Lung (tissue), 12 donors: Measurements from ENCODE around the gene ARMS2. TPM values are rescaled to one million over a fixed set of nuclear protein-coding genes. Genes with fewer than 3 reads are reported as not detected.

Experiments
- ATAC-seq: fragments of 200-7000 bp; cut with Tn5 transposase; one replicate; pipeline ENCODE4 v1.9.1; 2020; ENCODE audit warnings: moderate number of reproducible peaks; ENCODE audit not compliant: insufficient read depth, low FRiP score
- DNase-seq, 3 donors: peaks; one replicate each; pipeline ENCODE4 v3.0.0-alpha.2; 2013 to 2017
- H3K27ac ChIP-seq, 2 donors: one replicate each; pipeline ENCODE4 v1.5.1; 2013; ENCODE audit warnings: mild to moderate bottlenecking in 2 of 2, moderate library complexity in 2 of 2, control low read depth in 1 of 2, inconsistent platforms in 1 of 2, low read depth in 1 of 2, low read length in 1 of 2
- H3K27me3 ChIP-seq, 3 donors: one replicate each; pipeline ENCODE4 v1.5.1; 2013; ENCODE audit warnings: low read length in 2 of 3; ENCODE audit not compliant: control insufficient read depth in 3 of 3, insufficient read depth in 3 of 3
- H3K36me3 ChIP-seq, 4 donors: one replicate each; pipeline ENCODE4 v1.5.1; 2013; ENCODE audit warnings: low read length in 4 of 4, mild to moderate bottlenecking in 1 of 4, moderate library complexity in 1 of 4; ENCODE audit not compliant: control insufficient read depth in 4 of 4, insufficient read depth in 4 of 4
- H3K4me1 ChIP-seq, 5 donors: one replicate each; pipeline ENCODE4 v1.5.1; 2013; ENCODE audit warnings: low read length in 5 of 5, mild to moderate bottlenecking in 2 of 5, moderate library complexity in 1 of 5; ENCODE audit not compliant: control insufficient read depth in 5 of 5, insufficient read depth in 5 of 5
- H3K4me3 ChIP-seq: one replicate; pipeline ENCODE4 v1.5.1; 2013; ENCODE audit warnings: mild to moderate bottlenecking, control low read depth, moderate library complexity
- H3K9ac ChIP-seq, 2 donors: one replicate each; pipeline ENCODE4 v1.5.1; 2013; ENCODE audit warnings: low read length in 2 of 2, control low read depth in 1 of 2; ENCODE audit not compliant: insufficient read depth in 1 of 2
- H3K9me3 ChIP-seq, 4 donors: one replicate each; pipeline ENCODE4 v1.5.1; 2013; ENCODE audit warnings: low read length in 3 of 4, mild to moderate bottlenecking in 1 of 4, moderate library complexity in 1 of 4; ENCODE audit not compliant: control insufficient read depth in 4 of 4, insufficient read depth in 3 of 4
- CTCF ChIP-seq: IDR thresholded peaks from 2 replicates; pipeline ENCODE4 v1.5.1; 2012; ENCODE audit warnings: mild to moderate bottlenecking; ENCODE audit errors: control extremely low read depth, extremely low read depth
- WGBS, 2 donors: extraction: QIAGEN DNeasy Blood & Tissue Kit; methylation state at CpG; one replicate each; pipeline ENCODE4 v1.1.7; 2013; 5-methylcytosine and 5-hydroxymethylcytosine counted together
- polyA plus RNA-seq, 2 donors: library from polyadenylated mRNA; stranded (reverse); fragments of 200-250 nt; gene quantifications; one replicate each; pipeline ENCODE4 v1.2.1, GENCODE V29; 2013
- total RNA-seq, 2 donors: library from RNA; depleted of rRNA in 1 of 2; stranded (reverse); fragments of >200 nt in 1 of 2; gene quantifications; one replicate each; pipeline ENCODE4 v1.2.1, GENCODE V29; 2014 to 2021
- donor health status: control.
- donor health status: control.
- donor health status: Bipolar disorder and iron deficiency.
- donor health status: healthy.
- donor health status: DM: yes; HTN: yes; CAD: no.

The ARMS2 gene
- total and polyA plus RNA-seq, 4 donors: not detected

GRCh38 chr10:122503012-122503411 lies 48.6 kb downstream of the ARMS2 start:
- H3K9me3 ChIP-seq: no peaks in the 10 kb centered on the region
- no peak overlapping the region for H3K9ac ChIP-seq
- no peak for TF ChIP-seq CTCF
- no peak for ATAC-seq
- H3K4me1 ChIP-seq: peaks cover 0 to 22% (median 7%) of the 10 kb centered on the region in 5 donors
- WGBS, 2 donors: 94 to 95% methylated on average over 13 of the region's 13 CpGs
- no peak overlapping the region for H3K27ac ChIP-seq
- H3K36me3 ChIP-seq: no peaks in the 10 kb centered on the region
- H3K4me3 ChIP-seq: no peak overlapping the region
- H3K27me3 ChIP-seq: no peaks in the 10 kb centered on the region
- DNase-seq: no peak

DNA sequence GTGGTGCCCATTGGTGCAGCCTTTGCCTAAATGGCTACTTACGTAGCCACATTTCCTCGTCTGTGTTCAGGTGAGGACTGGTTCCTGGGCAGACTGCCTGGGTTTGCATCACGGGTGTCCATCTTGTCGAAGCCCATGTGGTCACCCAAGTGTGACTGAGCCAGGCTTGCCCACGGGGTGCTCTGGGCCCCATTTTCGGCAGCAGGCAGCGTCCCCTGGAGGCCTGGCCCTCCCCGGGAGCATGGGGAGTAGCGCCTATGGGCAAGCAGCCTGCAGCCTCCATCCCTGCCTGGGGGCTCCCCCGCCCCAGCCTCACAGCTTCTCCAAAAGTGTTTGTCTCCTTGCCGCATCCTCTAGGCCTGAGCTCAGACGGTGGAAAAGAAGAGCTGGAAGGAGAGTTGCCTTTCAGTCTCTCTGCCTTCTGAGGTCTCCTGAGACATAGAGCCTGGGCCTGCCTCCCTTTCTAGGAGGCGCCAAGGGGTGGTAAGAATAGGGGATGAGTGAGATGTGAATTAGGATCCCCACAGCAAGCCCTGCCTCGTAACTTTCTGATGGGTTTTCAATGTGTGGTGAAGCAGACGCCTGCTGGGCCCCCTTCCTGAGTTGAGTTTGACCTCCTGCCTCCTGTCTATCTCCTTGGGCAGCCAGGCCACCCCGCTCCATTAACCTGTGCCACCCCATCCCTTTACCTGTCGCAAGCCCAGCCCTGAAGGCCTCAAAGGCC lies 49.6 kb downstream of the ARMS2 start:
- no peak for TF ChIP-seq CTCF
- H3K27me3 ChIP-seq: no peaks in the 10 kb centered on the region
- H3K9me3 ChIP-seq: no peaks in the 10 kb centered on the region
- H3K27ac ChIP-seq: no peak overlapping the region
- no peak overlapping the region for H3K4me3 ChIP-seq
- WGBS, 2 donors: 92 to 93% methylated on average over 17 of the region's 17 CpGs
- peaks cover 0 to 22% (median 5%) of the 10 kb centered on the region in 5 donors for H3K4me1 ChIP-seq
- ATAC-seq (no peak), DNase-seq (no peak)
- H3K36me3 ChIP-seq: peaks cover 0 to 5% (median 0%) of the 10 kb centered on the region in 4 donors
- H3K9ac ChIP-seq: no peak overlapping the region

DNA sequence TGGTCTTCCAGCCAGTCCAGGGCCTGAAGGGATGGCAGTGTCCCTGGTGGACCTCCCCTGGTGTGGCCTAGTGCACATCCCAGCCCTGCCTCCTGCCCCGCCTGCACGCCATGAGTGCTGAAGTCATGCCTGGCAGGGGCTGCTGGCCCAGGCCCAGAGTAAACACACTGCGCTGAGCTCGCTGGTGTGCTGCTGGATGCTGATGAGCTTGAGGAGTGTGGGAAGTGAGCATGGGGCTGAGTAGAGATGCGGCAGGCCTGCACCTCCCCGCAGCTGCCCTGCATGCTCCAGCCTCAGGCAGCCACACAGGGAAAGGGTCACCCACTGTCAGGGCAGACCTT lies 50.1 kb downstream of the ARMS2 start:
- H3K9ac ChIP-seq: no peak overlapping the region
- H3K4me3 ChIP-seq: no peak overlapping the region
- no peaks in the 10 kb centered on the region for H3K9me3 ChIP-seq
- peaks cover 0 to 17% (median 3%) of the 10 kb centered on the region in 5 donors for H3K4me1 ChIP-seq
- no peak for TF ChIP-seq CTCF
- H3K27me3 ChIP-seq: no peaks in the 10 kb centered on the region
- DNase-seq: peak; percentile 90 to 95 (median 91)
- peak; percentile 84 for ATAC-seq
- peaks cover 0 to 5% (median 0%) of the 10 kb centered on the region in 4 donors for H3K36me3 ChIP-seq
- WGBS, 2 donors: 32 to 69% methylated on average over 6 of the region's 6 CpGs
- no peak overlapping the region for H3K27ac ChIP-seq

GRCh38 chr10:122505011-122505410 lies 50.6 kb downstream of the ARMS2 start:
- WGBS, 2 donors: 91 to 94% methylated on average over 5 of the region's 5 CpGs
- no peaks in the 10 kb centered on the region for H3K9me3 ChIP-seq
- peaks cover 0 to 12% (median 3%) of the 10 kb centered on the region in 5 donors for H3K4me1 ChIP-seq
- H3K27ac ChIP-seq: no peak overlapping the region
- H3K4me3 ChIP-seq: no peak overlapping the region
- ATAC-seq (no peak), DNase-seq (no peak)
- H3K36me3 ChIP-seq: peaks cover 0 to 5% (median 0%) of the 10 kb centered on the region in 4 donors
- TF ChIP-seq CTCF: no peak
- no peak overlapping the region for H3K9ac ChIP-seq
- H3K27me3 ChIP-seq: no peaks in the 10 kb centered on the region
